Globus pallidus (tissue), 1 donor: Measurements from ENCODE around the gene MAGED2.
"Not testable (repeated sequence)": the region's sequence is repeated elsewhere in the genome, so short reads cannot be mapped to it uniquely, and the experiment has no call there.

Source experiments
- DNase-seq: peaks from one replicate; pipeline ENCODE4 v3.0.0-alpha.2; 2015; ENCODE audit warnings: low spot score

MAGED2 gene

GRCh38 chrX:54807524-54808108 is at the start of gene MAGED2:
TSS of gene MAGED2 (plus strand) at chrX:54807745. CDS start at chrX:54809332, 1,587 bp downstream.
- peak; percentile 46 for DNase-seq

- DNase-seq: no peak
These were observed 49.2 kb upstream of the MAGED2 start for GRCh38 chrX:54758114-54759055.

GRCh38 chrX:54774391-54775094 is 33.0 kb upstream of the MAGED2 start:
- DNase-seq: not testable (repeated sequence)

GRCh38 chrX:54776061-54776460 is 31.5 kb upstream of the MAGED2 start:
- DNase-seq: no peak

- DNase-seq: no peak
These were observed 30.4 kb upstream of the MAGED2 start for GRCh38 chrX:54776987-54777672.

- no peak for DNase-seq
These were observed 21.6 kb upstream of the MAGED2 start for GRCh38 chrX:54785901-54786300.

GRCh38 chrX:54786967-54787366 is 20.6 kb upstream of the MAGED2 start:
- no peak for DNase-seq

- DNase-seq: no peak
These were observed 19.1 kb upstream of the MAGED2 start for GRCh38 chrX:54788446-54788845.

GRCh38 chrX:54789405-54789804 is 18.1 kb upstream of the MAGED2 start:
- DNase-seq: not testable (repeated sequence)

- no peak for DNase-seq
These were observed 13.5 kb upstream of the MAGED2 start for GRCh38 chrX:54794028-54794427.

- DNase-seq: no peak
These were observed 12.8 kb upstream of the MAGED2 start for GRCh38 chrX:54794795-54795194.

GRCh38 chrX:54798137-54798536 is 9.4 kb upstream of the MAGED2 start, which contains the start of gene ITIH6:
TSS of gene ITIH6 (minus strand) at chrX:54798255. CDS start at chrX:54798210, 45 bp downstream.
- DNase-seq: no peak

- no peak for DNase-seq
These were observed 8.5 kb upstream of the MAGED2 start for GRCh38 chrX:54799046-54799445.

- peak; percentile 70 for DNase-seq
These were observed 612 bp downstream of the MAGED2 start for GRCh38 chrX:54808109-54808604.

- DNase-seq: peak; percentile 92
These were observed 1.3 kb downstream of the MAGED2 start for GRCh38 chrX:54808605-54809483.

GRCh38 chrX:54810532-54810931 is 3.0 kb downstream of the MAGED2 start:
- no peak for DNase-seq

GRCh38 chrX:54811301-54811885 is 3.8 kb downstream of the MAGED2 start:
- no peak for DNase-seq

- DNase-seq: no peak
These were observed 4.8 kb downstream of the MAGED2 start for GRCh38 chrX:54812306-54812705.

GRCh38 chrX:54817220-54817820 is 9.8 kb downstream of the MAGED2 start:
- DNase-seq: no peak

- DNase-seq: no peak
These were observed 10.7 kb downstream of the MAGED2 start for GRCh38 chrX:54818221-54818620.
